ENCODE data around the gene HDAC9. TPM values are rescaled to one million over a fixed set of nuclear protein-coding genes. Genes with fewer than 3 reads are reported as not detected.
A peak's percentile ranks its signal among the peaks of the same experiment; 100 is the strongest.

HDAC9 gene
- total RNA-seq, 1 experiment from 2014 or later = 11.3 TPM

DNA sequence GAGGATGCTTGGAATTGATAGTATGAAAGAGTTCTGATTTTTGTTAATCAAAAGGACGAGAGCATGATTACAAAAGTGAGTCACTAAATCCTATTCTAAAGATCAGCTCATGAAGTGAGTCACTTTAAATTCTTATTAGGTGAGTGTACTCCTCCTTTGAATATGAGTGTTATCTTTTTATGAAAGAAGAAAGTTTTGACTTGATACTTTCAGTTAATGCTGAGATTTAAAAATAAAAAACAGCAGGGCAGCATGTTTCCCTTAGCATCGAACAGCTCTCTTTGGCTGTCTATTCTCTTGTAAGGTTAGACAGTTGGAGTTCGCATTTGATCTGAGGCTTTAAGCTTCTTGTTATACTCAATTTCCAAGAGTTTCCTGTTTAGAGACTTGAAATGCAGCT, 399.9 kb downstream of the HDAC9 start:
- Mint-ChIP-seq H3K4me1 (ENCODE audit: insufficient read depth, unreplicated experiment) (peaks cover 10% of the 10 kb centered on the region), H3K9me3 (ENCODE audit: unreplicated experiment) (no peaks in the 10 kb centered on the region), H3K4me3 (ENCODE audit: unreplicated experiment) (no peak overlapping the region), H3K27me3 (ENCODE audit: insufficient read depth, unreplicated experiment) (no peaks in the 10 kb centered on the region), H3K36me3 (ENCODE audit: insufficient read depth, unreplicated experiment) (no peaks in the 10 kb centered on the region), H3K27ac (ENCODE audit: low read depth, unreplicated experiment) (no peak overlapping the region)
- BruUV-seq (replicated peaks) = no TSS peak
- peak; percentile 60 for DNase-seq (ENCODE audit: unreplicated experiment)
- POLR2A ChIA-PET = interaction anchor here (0.8 to 1.9 kb wide), 7 partner anchors 9 to 219 kb away, joined by 3 to 6 read pairs (median 4); no protein-coding TSS in a partner anchor
- intact Hi-C loops (cut with micrococcal nuclease) = no loop called here
- no peak for TF ChIP-seq CTCF (IDR thresholded peaks at IDR 0.05; ENCODE audit: unreplicated experiment)
- CTCF ChIA-PET = interaction anchor here (0.9 to 1.0 kb wide), 2 partner anchors 9 to 10 kb away, joined by 4 to 6 read pairs; no protein-coding TSS in a partner anchor

DNA sequence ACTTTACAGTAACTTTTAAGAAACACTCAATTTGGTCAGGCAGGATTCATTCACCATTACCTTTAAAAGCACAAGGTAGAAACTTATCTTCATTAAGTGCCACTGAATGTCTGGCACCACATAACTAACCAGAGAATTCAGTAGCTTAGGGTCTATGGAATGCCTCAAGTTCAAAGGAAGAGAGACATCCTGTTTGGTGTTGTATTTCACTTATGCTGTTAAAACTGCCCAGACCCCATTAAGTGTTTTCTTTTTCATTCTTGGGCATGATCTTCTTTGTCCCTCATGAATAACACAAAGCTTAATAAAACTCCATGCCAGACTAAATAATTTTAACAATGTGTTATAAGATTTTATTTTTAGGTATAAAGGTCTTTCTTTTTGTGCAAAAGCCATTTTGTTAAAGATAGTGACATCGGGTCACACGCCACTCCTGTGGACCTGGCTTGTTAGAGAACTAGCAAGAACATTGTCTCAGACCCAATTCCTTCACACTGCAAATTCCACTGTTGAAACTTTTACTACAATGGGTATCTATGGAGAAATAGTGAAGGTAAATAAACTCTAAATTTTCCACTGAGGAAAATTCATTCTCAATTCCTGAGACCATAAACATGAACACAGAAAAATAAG, 400.9 kb downstream of the HDAC9 start:
- ChIA-PET POLR2A (interaction anchor here (1.0 to 1.9 kb wide), 4 partner anchors 18 to 220 kb away, joined by 3 to 6 read pairs (median 4); no protein-coding TSS in a partner anchor), CTCF (no interaction called here)
- TF ChIP-seq CTCF (IDR thresholded peaks at IDR 0.05; ENCODE audit: unreplicated experiment) = no peak
- no peaks in the 10 kb centered on the region for H3K9me3 Mint-ChIP-seq (ENCODE audit: unreplicated experiment)
- no peaks in the 10 kb centered on the region for H3K36me3 Mint-ChIP-seq (ENCODE audit: insufficient read depth, unreplicated experiment)
- H3K4me1 Mint-ChIP-seq (ENCODE audit: insufficient read depth, unreplicated experiment) = peaks cover under 1% of the 10 kb centered on the region
- BruUV-seq (replicated peaks) = no TSS peak
- intact Hi-C loops (cut with micrococcal nuclease) = no loop called here
- H3K27me3 Mint-ChIP-seq (ENCODE audit: insufficient read depth, unreplicated experiment) = no peaks in the 10 kb centered on the region
- DNase-seq (ENCODE audit: unreplicated experiment) = no peak
- H3K4me3 Mint-ChIP-seq (ENCODE audit: unreplicated experiment) = no peak overlapping the region
- H3K27ac Mint-ChIP-seq (ENCODE audit: low read depth, unreplicated experiment) = no peak overlapping the region

- H3K27ac Mint-ChIP-seq (ENCODE audit: low read depth, unreplicated experiment) = no peak overlapping the region
- no TSS peak for BruUV-seq (replicated peaks)
- no peaks in the 10 kb centered on the region for H3K36me3 Mint-ChIP-seq (ENCODE audit: insufficient read depth, unreplicated experiment)
- DNase-seq (ENCODE audit: unreplicated experiment) = no peak
- intact Hi-C loops (cut with micrococcal nuclease) = no loop called here
- no peaks in the 10 kb centered on the region for H3K4me1 Mint-ChIP-seq (ENCODE audit: insufficient read depth, unreplicated experiment)
- H3K27me3 Mint-ChIP-seq (ENCODE audit: insufficient read depth, unreplicated experiment) = no peaks in the 10 kb centered on the region
- ChIA-PET CTCF (no interaction called here), POLR2A (interaction anchor here (1.2 kb wide), 1 partner anchor 10 kb away, joined by 3 read pairs; no protein-coding TSS in a partner anchor)
- H3K4me3 Mint-ChIP-seq (ENCODE audit: unreplicated experiment) = no peak overlapping the region
- peaks cover 7% of the 10 kb centered on the region for H3K9me3 Mint-ChIP-seq (ENCODE audit: unreplicated experiment)
- TF ChIP-seq CTCF (IDR thresholded peaks at IDR 0.05; ENCODE audit: unreplicated experiment) = no peak
These were observed 404.7 kb downstream of the HDAC9 start for GRCh38 chr7:18900236-18900635.

DNA sequence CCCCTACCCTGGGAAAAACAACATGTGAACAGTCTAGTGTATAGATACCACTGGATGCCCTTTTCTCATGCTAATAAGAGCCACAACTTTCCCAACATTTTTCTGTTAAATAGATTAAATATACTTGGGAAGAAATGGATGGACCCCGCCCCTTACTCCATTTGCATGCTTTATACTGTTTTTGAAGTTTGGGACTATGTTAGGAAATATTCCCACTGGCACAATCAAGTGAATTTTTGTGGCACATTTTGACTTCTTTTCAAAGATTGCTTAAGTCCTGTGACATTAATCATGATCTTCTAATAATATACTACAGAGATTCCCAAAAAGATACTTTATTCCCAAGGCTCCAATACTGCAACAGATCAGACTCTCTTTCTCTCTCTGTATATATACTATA, 405.3 kb downstream of the HDAC9 start:
- no TSS peak for BruUV-seq (replicated peaks)
- intact Hi-C loops (cut with micrococcal nuclease) = no loop called here
- Mint-ChIP-seq H3K27me3 (ENCODE audit: insufficient read depth, unreplicated experiment) (no peaks in the 10 kb centered on the region), H3K4me3 (ENCODE audit: unreplicated experiment) (no peak overlapping the region), H3K27ac (ENCODE audit: low read depth, unreplicated experiment) (no peak overlapping the region), H3K4me1 (ENCODE audit: insufficient read depth, unreplicated experiment) (no peaks in the 10 kb centered on the region), H3K9me3 (ENCODE audit: unreplicated experiment) (peaks cover 7% of the 10 kb centered on the region), H3K36me3 (ENCODE audit: insufficient read depth, unreplicated experiment) (no peaks in the 10 kb centered on the region)
- ChIA-PET POLR2A (no interaction called here), CTCF (no interaction called here)
- DNase-seq (ENCODE audit: unreplicated experiment) = no peak
- TF ChIP-seq CTCF (IDR thresholded peaks at IDR 0.05; ENCODE audit: unreplicated experiment) = no peak

Data from MCF 10A (cell line).